Measurements from ENCODE around the gene DMAC2.
"Not testable (repeated sequence)": the region's sequence is repeated elsewhere in the genome, so short reads cannot be mapped to it uniquely, and the experiment has no call there.

The DMAC2 gene

GRCh38 chr19:41439441-41440222 lies at the start of gene DMAC2:
TSS of gene DMAC2 (minus strand) at chr19:41439912. CDS start at chr19:41439899, 13 bp downstream.
- peak; percentile 97 for DNase-seq (ENCODE audit: low read depth)

GRCh38 chr19:41486953-41487352 lies 47.2 kb upstream of the DMAC2 start:
- not testable (repeated sequence) for DNase-seq (ENCODE audit: low read depth)

GRCh38 chr19:41484822-41485221 lies 45.1 kb upstream of the DMAC2 start:
- DNase-seq (ENCODE audit: low read depth) = no peak

GRCh38 chr19:41480336-41480735 lies 40.6 kb upstream of the DMAC2 start:
- DNase-seq (ENCODE audit: low read depth) = no peak

DNA sequence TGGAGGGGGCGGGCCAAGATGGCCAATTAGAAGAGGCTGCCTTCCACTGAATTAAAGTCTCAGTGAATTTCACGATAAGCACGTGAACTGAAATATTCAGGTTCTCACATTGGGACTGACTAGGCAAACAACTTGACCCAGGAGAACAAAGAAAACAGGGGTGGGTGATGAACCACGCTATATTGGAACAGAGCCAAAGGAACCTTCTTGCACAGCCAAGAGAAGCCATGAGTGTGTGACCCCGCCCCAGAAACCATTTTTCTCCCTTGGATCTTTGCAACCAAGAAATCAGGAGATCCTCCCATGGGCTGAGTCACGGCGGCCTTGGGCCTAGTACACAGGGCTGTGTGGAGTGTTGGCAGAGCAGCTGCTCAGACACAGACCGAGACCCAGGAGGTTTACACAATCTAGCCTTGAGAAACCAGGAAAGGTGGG lies 40.1 kb upstream of the DMAC2 start:
- DNase-seq (ENCODE audit: low read depth) = peak; percentile 25

DNA sequence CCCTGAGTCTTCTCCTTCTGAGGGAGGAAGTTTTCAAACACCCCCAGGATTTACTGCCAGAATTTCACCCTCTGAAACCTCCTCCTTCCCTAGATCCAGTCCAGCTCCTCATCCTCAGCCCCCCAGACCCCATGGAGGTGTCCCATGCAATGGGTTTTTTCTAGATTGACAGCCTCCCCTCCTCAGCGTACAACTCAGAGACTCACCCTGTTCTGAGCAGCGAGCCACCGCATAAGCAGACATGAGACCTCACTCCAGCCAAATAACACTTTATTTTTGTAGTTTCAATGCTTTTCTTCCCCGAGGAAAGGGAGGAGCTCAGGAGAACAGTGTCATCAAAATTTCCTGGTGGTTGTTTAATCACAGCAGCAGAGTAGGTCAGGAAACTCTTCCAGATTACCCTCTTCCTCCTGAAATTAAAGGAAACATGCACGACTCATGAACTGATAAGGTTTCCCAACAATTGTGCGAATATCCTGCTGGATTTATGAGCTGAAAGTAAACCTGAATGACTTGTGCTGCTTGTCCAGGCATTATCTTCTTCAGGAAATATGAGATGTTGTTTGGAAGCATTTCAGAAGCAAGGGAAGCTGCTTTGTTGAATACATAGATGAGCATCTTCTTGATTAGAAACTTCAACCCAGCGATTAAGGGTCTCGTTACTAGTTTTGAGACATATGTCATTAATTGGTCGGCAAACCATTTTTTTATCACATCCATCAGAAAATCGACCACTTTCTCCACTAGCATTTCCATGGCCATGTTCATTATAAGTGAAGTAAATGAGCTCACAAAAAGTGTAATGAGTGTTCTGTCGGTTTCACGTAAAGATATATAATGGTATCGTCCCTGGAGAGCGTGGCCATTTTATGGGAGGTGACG lies 39.4 kb upstream of the DMAC2 start:
- DNase-seq (ENCODE audit: low read depth) = peak; percentile 3

DNA sequence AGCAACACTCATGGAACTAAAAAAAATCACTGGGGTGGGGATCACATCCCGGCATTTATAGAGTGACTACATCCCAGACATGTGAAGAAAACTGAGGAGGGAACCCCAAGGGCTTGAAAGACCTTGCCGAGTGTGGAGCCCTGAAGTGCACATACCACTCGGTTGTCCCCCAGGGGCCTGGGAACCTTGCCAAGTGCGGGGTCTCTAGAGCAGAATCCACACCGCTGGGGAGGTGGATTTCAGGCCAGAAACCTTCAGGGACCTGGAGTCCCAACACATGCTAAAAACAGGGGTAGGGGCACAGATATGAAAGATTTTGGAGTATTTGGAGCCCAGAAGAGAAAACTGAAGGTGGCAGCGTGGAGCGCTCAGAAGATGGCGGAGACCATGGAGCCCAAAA lies 38.5 kb upstream of the DMAC2 start:
- DNase-seq (ENCODE audit: low read depth) = no peak

- DNase-seq (ENCODE audit: low read depth) = no peak
Measured at GRCh38 chr19:41476583-41476982, 36.9 kb upstream of the DMAC2 start.

DNA sequence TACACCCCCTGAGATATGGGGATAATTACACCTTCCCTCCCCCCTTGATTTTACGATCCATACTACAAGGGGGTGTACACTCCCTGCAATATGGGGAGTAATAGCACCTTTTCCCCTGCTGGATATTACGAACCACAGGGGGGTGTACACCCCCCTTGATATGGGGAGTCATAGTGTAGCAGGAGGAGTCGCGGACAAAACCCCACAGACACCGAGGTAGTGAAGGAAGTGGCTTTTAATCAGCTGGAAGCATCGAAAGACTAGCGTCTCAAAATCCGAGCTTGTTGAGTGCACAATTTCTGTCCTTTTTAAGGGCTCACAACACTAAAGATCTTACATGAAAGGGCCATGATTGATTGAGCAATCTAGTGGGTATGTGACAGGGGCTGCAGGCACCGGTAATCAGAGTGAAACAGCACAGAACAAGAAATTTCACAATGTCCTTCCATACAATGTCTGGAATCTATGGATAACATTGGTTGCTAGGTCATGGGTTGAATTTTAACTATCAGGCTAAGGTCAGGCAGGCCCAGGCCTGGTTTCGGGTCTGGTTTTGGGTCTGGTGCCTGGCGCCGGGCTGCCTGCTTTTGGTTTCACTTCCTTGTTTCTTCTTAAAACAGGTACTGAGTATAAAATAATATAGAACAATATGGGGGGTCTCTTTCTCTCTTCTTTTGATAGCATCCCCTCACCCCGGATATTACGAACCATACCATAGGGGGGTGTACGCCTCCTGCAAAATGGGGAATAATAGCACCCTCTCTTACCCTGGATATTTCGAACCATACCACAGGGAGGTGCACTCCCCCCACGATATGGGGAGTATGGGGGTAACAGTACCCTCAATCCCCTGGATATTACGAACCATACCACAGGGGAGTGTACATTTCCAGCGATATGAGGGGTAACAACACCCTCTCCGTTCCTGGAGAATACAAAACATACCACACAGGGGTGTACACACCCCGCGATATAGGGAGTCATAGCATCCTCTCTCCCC lies 23.8 kb upstream of the DMAC2 start:
- not testable (repeated sequence) for DNase-seq (ENCODE audit: low read depth)

- no peak for DNase-seq (ENCODE audit: low read depth)
Measured at GRCh38 chr19:41462497-41462896, 22.8 kb upstream of the DMAC2 start.

DNA sequence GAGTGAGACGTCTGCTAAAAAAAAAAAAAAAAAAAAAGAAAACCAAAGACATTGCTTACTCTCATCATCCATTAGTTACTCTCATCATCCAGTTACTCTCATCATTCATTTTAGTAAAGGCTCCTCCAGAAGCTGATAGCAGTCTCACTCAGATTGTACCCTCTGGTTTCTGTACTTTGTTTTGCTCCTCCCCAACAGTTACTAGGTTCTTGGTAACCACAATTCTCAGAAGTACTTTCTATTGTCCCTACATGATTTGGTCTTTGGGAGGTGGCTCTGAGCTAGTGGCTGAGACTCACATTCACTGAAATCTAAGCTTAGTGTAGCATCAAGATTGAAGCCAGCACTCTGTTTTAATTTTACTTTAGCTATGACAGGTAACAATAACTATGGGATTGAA lies 17.5 kb upstream of the DMAC2 start:
- DNase-seq (ENCODE audit: low read depth) = no peak

- no peak for DNase-seq (ENCODE audit: low read depth)
Measured at GRCh38 chr19:41456342-41456918, 16.7 kb upstream of the DMAC2 start.

DNA sequence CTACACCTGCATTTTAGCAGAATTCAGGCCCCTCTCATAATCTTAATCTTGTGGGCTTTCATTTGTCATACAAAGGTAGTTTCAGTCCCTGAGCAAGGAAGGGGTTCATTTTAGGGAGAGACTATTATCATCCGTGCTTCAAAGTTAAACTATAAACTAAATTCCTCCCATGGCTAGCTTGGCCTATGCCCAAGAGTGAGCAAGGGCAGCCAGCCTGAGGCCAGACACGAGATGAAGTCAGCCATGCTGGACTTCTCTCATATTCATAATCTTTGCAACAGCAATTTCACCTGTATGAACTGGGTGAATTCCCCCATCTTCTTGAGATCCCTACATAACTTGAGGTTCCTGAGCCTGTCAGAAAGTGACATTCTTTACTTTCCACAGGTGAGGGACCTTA lies 16.2 kb upstream of the DMAC2 start:
- no peak for DNase-seq (ENCODE audit: low read depth)

- no peak for DNase-seq (ENCODE audit: low read depth)
Measured at GRCh38 chr19:41452584-41453275, 13.0 kb upstream of the DMAC2 start.

DNA sequence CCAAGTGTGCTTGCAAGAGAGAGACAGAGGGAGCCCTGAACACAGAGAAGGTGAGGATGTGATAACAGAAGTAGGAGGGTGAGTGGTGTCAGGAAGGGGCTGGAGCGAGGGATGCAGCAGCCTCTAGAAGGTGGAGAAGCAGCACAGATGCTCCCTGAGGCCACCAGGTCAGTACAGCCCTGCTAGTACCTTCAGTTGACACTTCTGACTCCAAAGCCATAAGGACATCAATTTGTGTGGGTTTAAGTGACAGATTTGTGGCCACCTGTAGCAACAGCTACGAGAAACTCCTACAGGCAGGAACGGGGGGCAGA lies 10.1 kb upstream of the DMAC2 start:
- DNase-seq (ENCODE audit: low read depth) = no peak

DNA sequence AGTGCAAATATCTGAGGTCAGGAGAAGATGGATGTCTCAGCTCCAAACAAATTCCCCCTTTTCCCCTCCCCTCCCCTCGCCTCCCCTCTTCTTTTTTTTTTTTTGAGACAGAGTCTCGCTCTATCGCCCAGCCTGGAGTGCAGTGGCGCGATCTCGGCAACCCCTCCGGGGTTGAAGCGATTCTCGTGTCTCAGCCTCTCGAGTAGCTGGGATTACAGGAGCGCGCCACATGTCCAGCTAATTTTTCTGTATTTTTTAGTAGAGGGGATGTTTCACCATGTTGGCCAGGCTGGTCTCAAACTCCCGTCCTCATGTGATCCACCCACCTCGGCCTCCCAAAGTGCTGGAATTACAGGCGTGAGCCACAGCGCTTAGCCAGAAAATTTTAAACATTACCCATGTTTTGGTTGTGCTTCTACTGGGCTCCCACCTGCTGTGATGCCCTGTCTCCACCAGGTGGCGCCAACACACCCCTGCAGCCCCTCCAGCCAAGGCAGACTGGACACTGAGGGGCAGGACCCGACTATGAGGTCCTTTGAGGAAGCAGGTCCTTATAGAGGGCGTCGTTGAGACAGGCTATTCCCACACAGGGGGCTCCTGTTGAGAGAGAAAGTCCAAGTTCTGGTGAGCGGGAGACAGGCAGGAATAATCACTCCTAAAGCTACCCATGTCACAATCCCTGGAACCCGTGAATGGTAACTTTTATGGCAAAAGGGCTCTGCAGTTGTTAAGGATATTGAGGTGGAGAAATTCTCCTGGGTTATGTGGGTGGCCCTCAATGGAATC lies 9.6 kb upstream of the DMAC2 start:
- DNase-seq (ENCODE audit: low read depth) = peak; percentile 36

- DNase-seq (ENCODE audit: low read depth) = no peak
Measured at GRCh38 chr19:41447732-41448332, 8.1 kb upstream of the DMAC2 start.

DNA sequence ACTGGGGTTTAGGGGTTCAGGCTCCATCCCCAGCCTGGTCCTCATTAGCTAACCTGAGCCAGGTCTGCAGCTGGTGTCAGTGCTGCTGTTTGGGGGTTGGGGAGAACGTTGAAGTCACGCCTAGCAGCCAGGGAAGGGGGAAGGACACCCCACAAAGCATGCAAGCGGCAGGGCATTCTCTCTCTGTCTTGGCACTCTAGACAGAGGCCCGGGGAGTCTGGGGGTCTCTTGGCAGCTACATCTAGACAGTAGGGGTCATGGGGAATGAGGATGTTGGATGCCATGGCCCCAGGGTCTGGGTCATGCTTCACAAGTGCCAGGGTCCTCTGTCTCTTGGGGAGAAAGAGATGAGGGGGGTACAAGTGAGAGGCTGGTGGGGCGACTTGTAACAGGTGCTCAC lies 5.9 kb upstream of the DMAC2 start:
- no peak for DNase-seq (ENCODE audit: low read depth)

DNA sequence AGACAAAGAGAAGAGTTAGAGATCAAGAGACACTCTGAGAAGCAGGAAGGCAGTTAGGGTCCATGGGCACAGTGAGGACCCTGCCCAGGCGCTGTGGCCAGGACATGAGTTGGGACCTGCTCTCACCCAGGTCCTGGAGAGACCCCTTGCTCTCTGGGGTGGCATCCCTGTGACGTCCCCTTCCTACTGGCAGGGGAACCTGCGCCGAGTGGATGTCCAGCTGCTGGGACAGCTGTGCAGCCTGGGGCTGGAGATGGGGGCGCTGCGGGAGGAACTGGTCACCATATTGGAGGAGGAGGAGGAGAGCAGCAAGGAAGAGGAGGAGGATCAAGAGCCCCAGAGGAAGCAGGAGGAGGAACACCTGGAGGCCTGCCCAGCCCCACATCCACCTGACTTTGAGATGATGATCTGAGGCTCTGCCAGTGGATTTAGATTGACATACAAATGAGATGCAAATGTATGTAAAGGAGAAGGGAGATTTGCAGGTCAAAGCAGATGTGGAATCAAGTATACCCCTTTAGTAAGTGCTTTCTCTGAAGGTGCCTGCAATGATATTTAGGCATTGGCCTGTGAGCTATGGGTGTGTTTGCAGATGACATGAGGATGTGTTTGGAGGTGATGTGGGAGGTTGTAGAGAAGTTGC lies 4.2 kb upstream of the DMAC2 start:
- no peak for DNase-seq (ENCODE audit: low read depth)
